Cardiac septum (tissue), 1 donor: Measurements from ENCODE around the gene COL4A2. TPM values are rescaled to one million over a fixed set of nuclear protein-coding genes. Genes with fewer than 3 reads are reported as not detected.
A peak's percentile ranks its signal among the peaks of the same experiment; 100 is the strongest.
"Not testable (repeated sequence)": the region's sequence is repeated elsewhere in the genome, so short reads cannot be mapped to it uniquely, and the experiment has no call there.

Experiments used
- DNase-seq: peaks from one replicate; pipeline ENCODE4 v3.0.0-alpha.2; 2020; ENCODE audit warnings: low spot score
- intact Hi-C: fragments of 100-400 bp; cut with DNase I; formaldehyde crosslinking; loops from one replicate; pipeline ENCODE4 v1.14.0; 2022
- total RNA-seq: library from RNA; stranded (reverse); fragmentation: NEBNext Ultra II Directional; extraction: Animal tissue kit (Norgen Biotek cat#: 25700); gene quantifications from one replicate; pipeline ENCODE4 v1.2.1, GENCODE V29; 2021
- donor health status: DM: no; HTN: no; CAD: no.

COL4A2 gene
- total RNA-seq, 1 donor from 2014 or later, result 165 TPM

DNA sequence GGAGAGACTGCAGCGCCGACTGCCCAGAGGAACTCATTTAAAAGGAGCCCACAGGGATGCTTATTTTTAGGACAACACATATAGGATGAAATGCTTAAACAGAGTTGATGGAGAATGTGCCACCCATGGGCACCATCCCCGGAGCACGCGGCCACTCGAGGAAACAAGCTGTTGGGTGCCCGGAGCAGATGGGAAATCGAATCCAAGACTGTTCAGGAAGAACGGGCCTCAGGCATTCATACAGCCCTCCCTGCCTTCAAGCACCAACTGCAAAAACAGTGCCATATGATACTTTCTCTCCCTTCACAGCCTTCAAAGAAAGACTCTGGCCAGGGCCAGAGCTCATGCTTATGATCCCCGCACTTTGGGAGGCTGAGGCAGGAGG, 214.2 kb downstream of the COL4A2 start:
- no peak for DNase-seq
- intact Hi-C loops, result no loop called here

- intact Hi-C loops, result no loop called here
- DNase-seq, result no peak
These were observed 214.9 kb downstream of the COL4A2 start for GRCh38 chr13:110521946-110522345.

DNA sequence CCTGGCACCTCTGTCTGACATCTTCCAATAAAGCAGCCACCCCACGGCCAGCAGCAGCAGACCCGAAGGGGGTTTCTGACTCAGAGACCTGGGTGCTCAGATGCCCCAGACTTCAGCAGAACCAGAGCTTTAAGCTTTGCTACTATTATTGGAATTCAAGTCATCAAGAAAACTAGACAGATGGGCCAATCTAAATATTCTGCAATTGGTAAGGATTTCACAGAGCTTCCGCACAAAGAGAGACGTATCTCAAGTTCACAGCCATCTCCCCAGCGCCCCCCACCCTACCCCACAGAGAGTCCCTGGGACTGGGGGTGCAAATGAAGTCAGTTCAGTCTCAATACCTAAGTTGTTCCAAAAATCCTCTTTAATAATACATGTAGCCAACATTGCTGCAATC, 215.6 kb downstream of the COL4A2 start:
- DNase-seq, result no peak
- intact Hi-C loops, result no loop called here

DNA sequence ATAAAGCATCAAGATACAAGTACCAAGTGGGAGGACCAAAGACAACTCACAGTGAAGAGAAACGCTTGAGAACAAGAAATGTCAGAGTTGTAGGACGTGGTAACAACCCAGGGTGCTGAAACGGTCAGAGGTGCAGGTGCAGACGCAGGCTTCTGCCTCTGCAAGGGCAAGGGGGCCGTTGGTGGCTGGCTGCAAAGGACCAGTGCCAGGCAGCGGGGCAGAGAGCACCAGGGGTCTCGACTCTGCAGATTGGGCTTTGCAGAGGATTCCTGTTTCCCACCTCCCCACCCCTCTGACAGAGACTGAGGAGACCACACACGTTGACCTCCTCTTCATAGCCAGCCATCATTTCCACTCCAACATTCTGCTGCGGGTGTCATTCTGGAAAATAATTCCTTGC, 216.1 kb downstream of the COL4A2 start:
- intact Hi-C loops, result no loop called here
- no peak for DNase-seq

- intact Hi-C loops, result loop anchor here (2.0 kb wide), 1 partner anchor 15 kb away; no protein-coding TSS in a partner anchor
These were observed 216.9 kb downstream of the COL4A2 start for GRCh38 chr13:110523838-110524540.

DNA sequence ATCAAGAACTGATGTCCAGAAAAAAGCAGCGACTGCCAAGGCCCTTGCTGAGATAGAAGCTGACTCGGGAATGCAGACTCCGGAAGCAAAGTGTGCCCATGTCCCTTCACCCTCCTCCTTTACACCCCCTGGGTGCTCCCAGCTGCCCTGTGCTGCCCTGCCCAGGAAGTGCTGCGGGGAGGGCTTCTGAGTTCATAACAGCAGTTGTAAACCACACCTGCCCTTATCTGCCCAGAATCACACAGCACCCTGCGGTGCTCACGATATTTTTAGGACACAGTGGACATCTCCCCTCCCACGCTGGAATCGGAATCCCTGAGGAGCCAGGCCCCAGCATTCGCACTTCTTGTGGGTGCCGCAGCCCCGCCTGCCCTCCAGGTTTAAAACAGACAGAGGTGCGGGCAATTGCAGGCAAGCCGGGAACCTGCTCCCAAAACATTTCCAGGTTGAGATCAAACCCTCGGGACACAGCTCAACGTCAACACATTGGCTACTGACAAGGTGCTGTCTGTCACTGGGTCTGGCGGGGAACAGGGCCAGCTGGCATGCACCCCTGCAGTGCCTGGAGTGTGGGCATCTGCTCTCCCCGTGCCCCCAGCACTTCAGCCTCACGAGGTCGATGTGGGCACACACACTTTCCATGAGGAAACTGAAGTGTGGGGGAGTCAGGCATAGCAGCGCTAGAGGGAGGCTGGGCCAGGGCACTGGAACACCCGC, 217.6 kb downstream of the COL4A2 start:
- intact Hi-C loops, result loop anchor here (2.0 kb wide), 1 partner anchor 16 kb away; no protein-coding TSS in a partner anchor

More at GRCh38 chr13:110523838-110524540, 216.9 kb downstream of the COL4A2 start:
- no peak for DNase-seq

GRCh38 chr13:110525328-110526319, 218.5 kb downstream of the COL4A2 start:
- intact Hi-C loops, result loop anchor here (2.0 kb wide), 1 partner anchor 17 kb away; no protein-coding TSS in a partner anchor
- no peak for DNase-seq

More for the DNA sequence above, 217.6 kb downstream of the COL4A2 start:
- peak; percentile 85 for DNase-seq

- intact Hi-C loops, result no loop called here
These were observed 221.3 kb downstream of the COL4A2 start for GRCh38 chr13:110528371-110528770.

DNA sequence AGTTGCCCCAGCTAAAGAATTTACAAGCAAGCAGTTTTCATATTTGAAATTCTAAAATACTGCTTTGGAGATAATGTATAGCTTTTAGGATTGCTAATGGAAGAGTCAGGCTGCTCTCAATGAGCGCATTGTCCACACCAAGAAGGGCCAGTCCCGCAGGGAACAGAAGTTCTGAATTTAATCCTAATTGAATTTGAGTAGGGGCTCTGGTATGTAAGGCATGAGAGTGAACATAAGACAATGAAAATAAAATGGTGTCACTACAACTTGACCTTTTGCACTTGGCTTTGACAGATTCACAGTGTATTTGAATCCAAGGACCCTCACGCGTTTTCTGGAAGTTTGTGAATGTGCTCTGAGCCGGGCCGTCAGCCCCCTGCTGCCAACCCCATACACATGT, 221.8 kb downstream of the COL4A2 start:
- intact Hi-C loops, result no loop called here
- no peak for DNase-seq

More at GRCh38 chr13:110528371-110528770, 221.3 kb downstream of the COL4A2 start:
- DNase-seq, result no peak

GRCh38 chr13:110529522-110530311, 222.6 kb downstream of the COL4A2 start:
- intact Hi-C loops, result no loop called here
- no peak for DNase-seq

GRCh38 chr13:110531100-110531499, 224.0 kb downstream of the COL4A2 start:
- no peak for DNase-seq
- intact Hi-C loops, result no loop called here

DNA sequence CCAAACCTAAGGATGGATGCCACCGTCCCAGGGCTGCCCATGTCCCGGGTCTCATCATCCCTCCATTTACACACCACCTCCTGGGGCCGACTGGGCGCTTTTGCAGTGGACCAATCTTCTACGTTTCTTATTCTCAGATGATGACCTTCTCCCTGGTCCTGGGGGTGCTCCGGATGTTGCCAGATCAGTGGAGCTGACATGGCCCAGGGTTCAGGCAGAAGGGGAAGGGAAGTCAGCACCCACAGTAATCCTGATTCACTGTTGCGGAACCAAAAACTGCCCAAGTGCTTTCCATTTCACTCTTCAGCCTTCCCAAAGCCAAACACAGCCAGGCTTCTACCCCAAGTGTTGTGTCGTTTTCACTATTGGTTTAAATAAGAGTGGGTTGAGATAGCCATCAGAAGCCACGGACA, 224.6 kb downstream of the COL4A2 start:
- no peak for DNase-seq
- intact Hi-C loops, result no loop called here

DNA sequence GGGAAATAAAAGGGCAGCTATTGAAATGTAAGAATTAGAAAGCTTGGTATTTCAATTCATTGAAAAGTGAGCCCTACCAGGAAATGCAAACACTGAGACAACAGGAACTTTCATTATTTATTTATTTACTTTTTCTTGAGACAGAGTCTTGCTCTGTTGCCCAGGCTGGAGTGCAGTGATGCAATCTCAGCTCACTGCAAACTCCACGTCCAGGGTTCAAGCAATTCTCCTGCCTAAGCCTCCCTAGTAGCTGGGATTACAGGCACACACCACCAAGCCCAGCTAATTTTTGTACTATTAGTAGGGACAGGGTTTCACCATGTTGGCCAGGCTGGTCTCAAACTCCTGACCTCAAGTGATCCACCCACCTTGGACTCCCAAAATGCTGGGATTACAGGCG, 225.2 kb downstream of the COL4A2 start:
- DNase-seq, intact Hi-C loops: not testable (repeated sequence)

- intact Hi-C loops, result no loop called here
- DNase-seq, result no peak
These were observed 226.9 kb downstream of the COL4A2 start for GRCh38 chr13:110533771-110534670.

- no peak for DNase-seq
- intact Hi-C loops, result no loop called here
These were observed 228.4 kb downstream of the COL4A2 start for GRCh38 chr13:110535526-110535925.

DNA sequence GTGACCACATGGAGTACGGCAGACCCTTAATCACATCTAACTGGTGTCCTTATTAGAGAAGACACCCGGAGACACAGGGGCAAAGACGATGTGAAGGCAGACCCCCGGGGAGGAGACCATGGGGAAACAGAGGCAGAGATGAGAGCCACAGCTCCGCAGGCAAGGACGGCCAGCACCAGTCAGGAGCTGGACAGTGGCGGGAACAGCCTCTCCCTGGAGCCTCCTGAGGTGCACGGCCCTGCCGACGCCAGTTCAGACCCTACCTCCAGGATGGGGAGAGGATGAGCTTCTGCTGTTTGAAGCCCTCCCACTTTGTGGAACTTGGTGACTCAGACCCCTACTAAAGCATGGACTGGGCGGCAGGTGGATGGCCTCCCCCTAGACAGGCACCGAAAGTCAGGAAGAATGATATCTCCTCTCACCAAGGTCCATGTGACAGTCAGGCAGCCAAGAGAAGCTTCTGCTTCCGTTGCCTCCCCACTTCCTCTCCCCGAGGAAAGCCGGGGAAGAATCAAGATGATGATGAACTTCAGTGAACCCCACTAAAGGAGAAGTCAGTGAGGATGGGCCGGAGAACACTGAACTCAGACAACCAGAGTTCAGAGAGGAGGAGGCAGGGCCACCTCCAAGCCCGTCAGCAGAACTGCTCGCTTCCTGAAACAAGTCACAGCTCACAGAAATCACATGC, 229.1 kb downstream of the COL4A2 start:
- DNase-seq, result peak; percentile 87
- intact Hi-C loops, result no loop called here

DNA sequence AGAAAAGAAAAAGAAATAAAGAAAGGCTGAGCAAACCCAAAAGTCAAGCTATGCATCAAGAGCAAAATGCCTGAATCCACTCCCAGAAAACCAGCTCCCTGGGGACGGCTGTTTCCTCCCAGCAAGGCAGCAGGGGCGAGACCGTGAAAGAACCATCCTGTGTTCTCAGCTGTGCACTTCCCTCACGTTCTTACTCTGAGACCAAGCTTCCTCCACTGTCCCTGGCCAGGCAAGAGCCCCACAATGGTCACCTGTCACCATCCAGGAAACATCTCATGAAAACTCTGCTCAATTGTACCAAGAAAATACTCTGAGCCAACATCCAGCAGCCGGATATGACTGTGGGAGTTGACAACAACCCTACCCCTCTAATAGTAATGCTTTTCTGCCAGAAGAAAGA, 231.5 kb downstream of the COL4A2 start:
- intact Hi-C loops, result no loop called here
- no peak for DNase-seq
